Posterior vena cava (tissue), 2 donors: Measurements from ENCODE around the gene RCAN2. TPM values are rescaled to one million over a fixed set of nuclear protein-coding genes. Genes with fewer than 3 reads are reported as not detected.
"Not testable (repeated sequence)": the region's sequence is repeated elsewhere in the genome, so short reads cannot be mapped to it uniquely, and the experiment has no call there.

ENCODE experiments used
- DNase-seq: peaks from one replicate; pipeline ENCODE4 v3.0.0-alpha.2; 2020; ENCODE audit warnings: low spot score
- intact Hi-C, 2 donors: fragments of 100-400 bp; cut with DNase I; formaldehyde crosslinking; loops; one replicate each; pipeline versions ENCODE4 v1.14.1 to v1.14.2; 2022 to 2023
- total RNA-seq, 2 donors: library from RNA; stranded (reverse); fragmentation: NEBNext Ultra II Directional; extraction: Animal tissue kit (Norgen Biotek cat#: 25700); gene quantifications; one replicate each; pipeline ENCODE4 v1.2.1, GENCODE V29; 2021
- donor health status: DM: yes; HTN: yes; CAD: no.
- donor health status: DM: yes; HTN: yes; CAD: no.

Gene RCAN2
- total RNA-seq, 2 donors from 2014 or later: 35.4 to 69.6 TPM

GRCh38 chr6:46405620-46406180 is 85.5 kb downstream of the RCAN2 start:
- DNase-seq, intact Hi-C loops: not testable (repeated sequence)

- intact Hi-C loops: no loop called here
- no peak for DNase-seq
These were observed 90.4 kb downstream of the RCAN2 start for GRCh38 chr6:46400898-46401297.

GRCh38 chr6:46395530-46395929 is 95.7 kb downstream of the RCAN2 start:
- DNase-seq: no peak
- intact Hi-C loops: no loop called here

- no peak for DNase-seq
- intact Hi-C loops: no loop called here
These were observed 97.3 kb downstream of the RCAN2 start for GRCh38 chr6:46393940-46394337.

GRCh38 chr6:46393161-46393939 is 97.9 kb downstream of the RCAN2 start:
- intact Hi-C loops: no loop called here
- DNase-seq: no peak

GRCh38 chr6:46392294-46392693 is 99.0 kb downstream of the RCAN2 start:
- intact Hi-C loops: no loop called here
- no peak for DNase-seq

GRCh38 chr6:46390153-46390876 is 100.9 kb downstream of the RCAN2 start:
- intact Hi-C loops: no loop called here

GRCh38 chr6:46387728-46388127 is 103.5 kb downstream of the RCAN2 start:
- DNase-seq, intact Hi-C loops: not testable (repeated sequence)

More at GRCh38 chr6:46390153-46390876, 100.9 kb downstream of the RCAN2 start:
- DNase-seq: no peak

- intact Hi-C loops: no loop called here
These were observed 109.7 kb downstream of the RCAN2 start for GRCh38 chr6:46381579-46381978.

GRCh38 chr6:46381057-46381456 is 110.2 kb downstream of the RCAN2 start:
- DNase-seq: no peak
- intact Hi-C loops: no loop called here

More at GRCh38 chr6:46381579-46381978, 109.7 kb downstream of the RCAN2 start:
- DNase-seq: no peak

GRCh38 chr6:46380152-46380807 is 111.0 kb downstream of the RCAN2 start:
- intact Hi-C loops: no loop called here
- no peak for DNase-seq

- no peak for DNase-seq
- intact Hi-C loops: no loop called here
These were observed 112.3 kb downstream of the RCAN2 start for GRCh38 chr6:46378882-46379416.

GRCh38 chr6:46378161-46378881 is 112.9 kb downstream of the RCAN2 start:
- intact Hi-C loops: no loop called here
- no peak for DNase-seq

GRCh38 chr6:46377209-46377608 is 114.0 kb downstream of the RCAN2 start:
- DNase-seq: no peak
- intact Hi-C loops: no loop called here

- no peak for DNase-seq
- intact Hi-C loops: no loop called here
These were observed 114.6 kb downstream of the RCAN2 start for GRCh38 chr6:46376562-46377061.

- DNase-seq: no peak
- intact Hi-C loops: no loop called here
These were observed 120.6 kb downstream of the RCAN2 start for GRCh38 chr6:46370622-46371021.

- DNase-seq: no peak
- intact Hi-C loops: no loop called here
These were observed 123.1 kb downstream of the RCAN2 start for GRCh38 chr6:46368169-46368536.

GRCh38 chr6:46367354-46368168 is 123.7 kb downstream of the RCAN2 start:
- intact Hi-C loops: no loop called here
- DNase-seq: no peak
